ENCODE results near the gene APBB1.

The APBB1 gene

DNA sequence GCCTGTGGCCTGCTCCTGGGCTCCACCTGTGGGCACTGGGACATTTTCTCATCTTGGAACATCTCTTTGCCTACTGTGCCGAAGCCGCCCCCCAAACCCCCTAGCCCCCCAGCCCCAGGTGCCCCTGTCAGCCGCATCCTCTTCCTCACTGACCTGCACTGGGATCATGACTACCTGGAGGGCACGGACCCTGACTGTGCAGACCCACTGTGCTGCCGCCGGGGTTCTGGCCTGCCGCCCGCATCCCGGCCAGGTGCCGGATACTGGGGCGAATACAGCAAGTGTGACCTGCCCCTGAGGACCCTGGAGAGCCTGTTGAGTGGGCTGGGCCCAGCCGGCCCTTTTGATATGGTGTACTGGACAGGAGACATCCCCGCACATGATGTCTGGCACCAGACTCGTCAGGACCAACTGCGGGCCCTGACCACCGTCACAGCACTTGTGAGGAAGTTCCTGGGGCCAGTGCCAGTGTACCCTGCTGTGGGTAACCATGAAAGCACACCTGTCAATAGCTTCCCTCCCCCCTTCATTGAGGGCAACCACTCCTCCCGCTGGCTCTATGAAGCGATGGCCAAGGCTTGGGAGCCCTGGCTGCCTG, 27.3 kb downstream of the APBB1 start:
- DNase-seq (ENCODE audit: low read depth): no peak

DNA sequence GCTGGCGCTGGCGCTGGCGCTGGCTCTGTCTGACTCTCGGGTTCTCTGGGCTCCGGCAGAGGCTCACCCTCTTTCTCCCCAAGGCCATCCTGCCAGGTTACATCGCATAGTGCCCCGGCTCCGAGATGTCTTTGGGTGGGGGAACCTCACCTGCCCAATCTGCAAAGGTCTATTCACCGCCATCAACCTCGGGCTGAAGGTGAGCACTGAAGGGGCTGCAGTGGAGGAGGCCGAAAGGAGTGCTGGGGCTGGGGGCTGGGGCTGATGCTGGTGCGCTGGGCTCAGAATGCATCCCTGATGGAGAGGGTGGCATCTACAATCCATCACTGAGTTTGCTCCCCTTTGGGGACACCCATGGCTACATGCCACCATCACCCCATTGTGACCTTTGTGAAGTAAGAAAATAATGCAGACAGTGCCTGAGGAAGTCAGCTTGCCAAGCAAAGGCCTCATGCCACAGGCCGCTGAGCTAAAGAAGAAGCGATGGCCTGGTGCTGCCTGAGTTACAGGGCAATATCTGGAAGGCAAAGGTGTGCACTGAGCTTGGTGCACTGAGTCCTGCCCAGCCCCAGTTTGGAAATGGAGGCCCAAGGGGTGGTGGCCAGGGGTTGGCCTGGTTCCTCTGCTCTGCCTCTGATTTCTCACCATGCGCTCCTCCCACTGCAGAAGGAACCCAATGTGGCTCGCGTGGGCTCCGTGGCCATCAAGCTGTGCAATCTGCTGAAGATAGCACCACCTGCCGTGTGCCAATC, 28.0 kb downstream of the APBB1 start:
- no peak for DNase-seq (ENCODE audit: low read depth)

DNA sequence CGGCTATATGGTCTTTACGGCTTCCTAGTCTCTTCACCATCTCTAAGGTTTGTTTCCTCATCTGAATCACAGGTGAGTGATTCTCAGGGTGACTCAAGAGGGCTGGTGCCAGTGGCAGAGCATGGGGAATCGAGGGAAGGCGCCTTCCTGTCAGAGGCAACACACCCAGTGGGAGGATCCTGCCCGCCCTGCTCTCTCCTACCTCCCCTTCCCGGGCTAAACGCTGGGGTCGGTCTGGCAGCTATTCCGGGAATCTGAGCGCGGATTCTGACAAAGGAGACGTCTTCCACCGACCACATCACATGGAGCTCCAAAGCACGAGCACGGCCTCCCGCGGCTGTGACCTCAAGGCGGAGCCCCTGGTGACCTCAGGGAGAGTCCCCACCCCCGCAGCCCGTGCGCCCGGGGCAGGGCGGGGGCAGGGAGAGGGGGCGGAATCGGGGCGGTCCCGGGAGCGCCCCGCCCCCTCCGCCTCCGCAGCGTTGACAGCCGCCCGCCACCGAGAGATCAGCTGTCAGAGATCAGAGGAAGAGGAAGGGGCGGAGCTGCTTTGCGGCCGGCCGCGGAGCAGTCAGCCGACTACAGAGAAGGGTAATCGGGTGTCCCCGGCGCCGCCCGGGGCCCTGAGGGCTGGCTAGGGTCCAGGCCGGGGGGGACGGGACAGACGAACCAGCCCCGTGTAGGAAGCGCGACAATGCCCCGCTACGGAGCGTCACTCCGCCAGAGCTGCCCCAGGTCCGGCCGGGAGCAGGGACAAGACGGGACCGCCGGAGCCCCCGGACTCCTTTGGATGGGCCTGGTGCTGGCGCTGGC, 28.8 kb downstream of the APBB1 start, which contains the start of gene SMPD1:
SMPD1 (plus strand) TSS at position 570 of the 813 bp plus-strand sequence; CDS start at position 695, 125 bp downstream.
- peak; percentile 84 for DNase-seq (ENCODE audit: low read depth)

DNA sequence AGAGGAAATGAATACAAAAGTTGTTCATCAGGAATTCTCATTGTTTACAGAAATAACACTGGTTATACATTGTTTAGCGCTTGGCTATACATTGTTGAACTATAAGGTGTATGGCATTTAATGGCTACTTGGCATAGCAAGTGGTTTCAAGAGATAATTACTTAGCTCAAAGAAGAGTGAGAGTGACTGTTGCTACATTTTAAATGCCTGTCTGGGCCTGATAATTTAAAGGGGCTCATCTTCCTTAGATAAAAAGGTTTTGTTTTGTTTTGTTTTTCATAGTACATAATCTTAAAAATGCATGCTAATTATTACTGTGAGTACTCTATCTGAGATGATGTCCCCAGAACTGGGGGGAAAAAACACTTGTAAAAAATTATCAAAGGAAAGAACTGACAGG, 30.1 kb downstream of the APBB1 start:
- DNase-seq (ENCODE audit: low read depth): no peak

GRCh38 chr11:6387811-6388599, 30.9 kb downstream of the APBB1 start:
- DNase-seq (ENCODE audit: low read depth): no peak

- no peak for DNase-seq (ENCODE audit: low read depth)
Observed at GRCh38 chr11:6385046-6385777, 33.7 kb downstream of the APBB1 start.

- DNase-seq (ENCODE audit: low read depth): no peak
Observed at GRCh38 chr11:6378640-6378989, 40.3 kb downstream of the APBB1 start.

DNA sequence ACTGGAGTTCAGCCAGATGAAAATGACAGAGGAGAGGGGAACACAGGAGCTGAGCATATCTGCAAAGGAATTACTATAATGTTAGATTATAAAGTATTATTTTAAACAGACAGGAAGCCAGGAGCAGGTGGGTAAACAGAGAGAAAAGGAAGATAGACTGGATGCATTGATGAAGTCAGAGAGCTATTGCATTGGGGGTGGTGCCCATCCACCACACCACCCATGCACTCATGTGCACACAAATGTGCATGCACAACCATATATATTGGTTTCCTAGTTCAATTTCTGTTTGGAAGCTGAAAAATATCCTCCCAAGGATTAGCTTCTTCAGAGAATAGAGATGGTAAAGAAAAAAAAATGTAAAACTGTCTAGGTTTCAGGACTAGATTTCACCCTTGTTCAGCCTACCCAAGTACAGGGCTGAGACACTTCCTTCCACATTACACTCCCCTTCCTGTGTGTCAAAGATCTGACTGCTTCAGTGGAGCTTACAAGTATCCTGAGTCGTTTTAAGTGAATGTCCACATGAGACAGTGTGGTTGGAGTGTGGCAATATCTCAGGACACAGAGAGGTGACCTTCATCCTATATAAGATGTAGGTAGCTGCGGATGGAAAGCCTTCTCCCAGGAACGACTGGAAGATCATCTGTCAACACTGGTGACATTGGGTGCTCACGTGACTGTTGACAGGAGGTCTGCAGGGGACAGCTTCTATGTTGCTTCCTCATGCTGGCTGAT, 40.8 kb downstream of the APBB1 start:
- peak; percentile 54 for DNase-seq (ENCODE audit: low read depth)

DNA sequence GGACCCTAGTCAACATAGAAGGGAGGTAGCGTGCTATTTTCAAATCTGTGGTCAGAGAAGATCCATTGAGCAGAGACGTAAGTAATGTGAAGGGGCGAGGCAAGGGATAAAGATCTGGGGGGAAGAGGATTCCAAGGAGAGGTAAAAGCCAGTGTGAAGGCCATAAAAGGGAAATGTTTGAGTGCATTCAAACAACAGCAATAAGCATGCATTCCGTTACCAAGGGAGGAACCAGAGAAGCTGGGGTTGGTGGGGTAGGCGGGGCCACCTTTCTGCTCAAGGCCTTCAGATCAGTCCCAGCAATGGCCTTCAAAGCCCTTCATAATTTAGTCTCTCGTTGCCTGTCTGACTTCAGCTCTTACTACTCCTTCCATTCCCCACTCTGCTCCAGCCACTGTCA, 47.1 kb downstream of the APBB1 start:
- DNase-seq (ENCODE audit: low read depth): no peak

- DNase-seq (ENCODE audit: low read depth): no peak
Observed at GRCh38 chr11:6365659-6366058, 53.2 kb downstream of the APBB1 start.

GRCh38 chr11:6362873-6363678, 55.8 kb downstream of the APBB1 start:
- peak; percentile 27 for DNase-seq (ENCODE audit: low read depth)

- DNase-seq (ENCODE audit: low read depth): no peak
Observed at GRCh38 chr11:6362185-6362872, 56.6 kb downstream of the APBB1 start.

GRCh38 chr11:6360183-6360582, 58.7 kb downstream of the APBB1 start:
- DNase-seq (ENCODE audit: low read depth): no peak

GRCh38 chr11:6357222-6357621, 61.7 kb downstream of the APBB1 start:
- DNase-seq (ENCODE audit: low read depth): no peak

DNA sequence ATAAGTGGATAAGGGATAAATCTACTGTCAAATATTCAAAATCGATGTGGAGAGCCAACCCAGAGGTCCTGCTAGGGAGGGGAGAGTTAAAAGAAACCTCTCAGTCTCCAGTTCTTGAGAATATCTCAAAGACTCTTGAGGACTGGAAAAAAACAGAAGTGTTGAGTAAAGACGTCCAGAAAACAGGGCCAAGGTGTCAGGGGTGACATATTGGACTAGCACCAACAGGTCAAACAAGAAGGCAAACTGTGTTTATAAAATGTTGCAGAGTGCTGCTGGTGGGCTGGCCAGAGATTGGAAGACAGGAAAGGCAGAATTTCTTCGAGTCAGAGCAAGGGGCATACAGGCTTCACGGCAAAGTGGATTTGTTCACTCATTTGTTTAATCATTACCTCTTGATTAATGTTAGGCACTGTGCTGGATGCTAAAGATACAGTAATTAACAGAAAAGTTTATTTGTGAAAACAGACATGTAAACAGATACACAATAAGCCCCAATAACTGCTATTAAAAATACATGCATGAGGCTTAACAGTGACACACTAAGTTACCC, 62.3 kb downstream of the APBB1 start:
- no peak for DNase-seq (ENCODE audit: low read depth)

GRCh38 chr11:6354651-6355485, 64.0 kb downstream of the APBB1 start:
- no peak for DNase-seq (ENCODE audit: low read depth)

DNA sequence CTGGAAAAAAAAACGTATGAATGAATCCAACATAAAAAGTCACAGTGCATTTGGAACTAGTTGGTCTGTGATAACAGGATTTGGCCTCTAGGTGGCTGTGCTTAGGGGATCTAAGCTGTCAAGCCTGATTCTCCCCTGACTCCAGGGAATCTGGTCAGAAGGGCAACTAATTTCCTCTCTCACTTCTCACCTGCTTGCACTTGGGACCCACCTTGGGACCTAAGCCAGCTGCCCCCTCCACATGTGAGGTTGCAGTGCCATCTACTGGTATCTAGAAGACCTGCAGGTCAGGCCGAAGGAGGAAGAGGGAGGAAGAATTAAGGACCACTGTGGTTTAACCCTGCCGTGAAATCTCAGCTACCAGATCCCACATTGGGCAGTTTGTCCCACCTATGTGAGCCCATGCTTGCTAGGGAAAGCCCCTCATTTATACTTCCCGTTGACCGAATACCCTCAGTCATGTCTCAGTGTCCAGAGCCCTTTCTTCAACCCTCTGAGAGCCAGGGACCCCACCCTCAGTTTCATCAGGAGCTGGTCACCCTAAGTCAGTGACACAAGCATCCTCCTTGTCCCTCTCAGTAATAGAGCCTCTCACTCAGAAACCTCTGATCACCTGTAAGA, 65.4 kb downstream of the APBB1 start:
- DNase-seq (ENCODE audit: low read depth): no peak

All from CMK (cell line).